HG03439 (cell line): ENCODE measurements around the gene DEGS2.

ENCODE experiments used
- ATAC-seq: cut with Tn5 transposase; IDR thresholded peaks from one replicate; pipeline ENCODE4 v1.9.1; 2021; ENCODE audit warnings: mild to moderate bottlenecking, moderate library complexity; ENCODE audit not compliant: unreplicated experiment

Gene DEGS2

GRCh38 chr14:100096656-100097055, 62.8 kb downstream of the DEGS2 start:
- no peak for ATAC-seq
